22Rv1 (cell line): ENCODE measurements around the gene NR4A3.

Experiments used
- H3K27ac ChIP-seq: fragments of 450-650 bp; 2 replicates; pipeline ENCODE4 v1.5.1; 2017
- CTCF ChIP-seq: fragments of 450-650 bp; IDR thresholded peaks from 2 replicates; pipeline ENCODE4 v1.5.1; 2017; ENCODE audit warnings: mild to moderate bottlenecking
- ZFX ChIP-seq: fragments of 450-650 bp; IDR thresholded peaks from 2 replicates; pipeline ENCODE4 v1.6.1; 2017; ENCODE audit warnings: antibody characterized with exemption, borderline replicate concordance

Gene NR4A3

GRCh38 chr9:99859243-99859980 lies 37.7 kb downstream of the NR4A3 start:
- no peak overlapping the region for H3K27ac ChIP-seq
- TF ChIP-seq CTCF (no peak), ZFX (no peak)

GRCh38 chr9:99860266-99860665 lies 38.6 kb downstream of the NR4A3 start:
- H3K27ac ChIP-seq, result no peak overlapping the region
- TF ChIP-seq CTCF (no peak), ZFX (no peak)

DNA sequence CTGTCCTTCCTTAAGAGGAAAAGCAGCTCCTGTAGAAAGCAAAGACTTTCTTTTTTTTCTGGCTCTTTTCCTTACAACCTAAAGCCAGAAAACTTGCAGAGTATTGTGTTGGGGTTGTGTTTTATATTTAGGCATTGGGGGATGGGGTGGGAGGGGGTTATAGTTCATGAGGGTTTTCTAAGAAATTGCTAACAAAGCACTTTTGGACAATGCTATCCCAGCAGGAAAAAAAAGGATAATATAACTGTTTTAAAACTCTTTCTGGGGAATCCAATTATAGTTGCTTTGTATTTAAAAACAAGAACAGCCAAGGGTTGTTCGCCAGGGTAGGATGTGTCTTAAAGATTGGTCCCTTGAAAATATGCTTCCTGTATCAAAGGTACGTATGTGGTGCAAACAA lies 42.3 kb downstream of the NR4A3 start:
- TF ChIP-seq ZFX, result no peak
- no peak for TF ChIP-seq CTCF
- no peak overlapping the region for H3K27ac ChIP-seq

DNA sequence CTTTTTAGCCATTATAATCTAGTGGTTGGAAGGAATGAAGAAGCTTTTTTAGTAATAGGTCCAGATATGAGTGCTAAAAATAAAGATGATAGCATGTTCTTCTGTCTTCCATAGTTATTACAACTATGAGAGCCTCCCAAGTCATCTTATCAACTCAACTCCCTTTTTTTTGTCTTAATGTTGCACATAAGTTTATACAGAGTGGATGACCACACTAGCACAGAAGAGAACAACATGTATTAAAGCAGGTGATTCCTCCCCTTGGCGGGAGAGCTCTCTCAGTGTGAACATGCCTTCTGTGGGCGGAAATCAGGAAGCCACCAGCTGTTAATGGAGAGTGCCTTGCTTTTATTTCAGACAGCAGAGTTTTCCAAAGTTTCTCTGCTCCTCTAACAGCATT lies 44.7 kb downstream of the NR4A3 start:
- no peak for TF ChIP-seq CTCF
- TF ChIP-seq ZFX, result no peak
- no peak overlapping the region for H3K27ac ChIP-seq

DNA sequence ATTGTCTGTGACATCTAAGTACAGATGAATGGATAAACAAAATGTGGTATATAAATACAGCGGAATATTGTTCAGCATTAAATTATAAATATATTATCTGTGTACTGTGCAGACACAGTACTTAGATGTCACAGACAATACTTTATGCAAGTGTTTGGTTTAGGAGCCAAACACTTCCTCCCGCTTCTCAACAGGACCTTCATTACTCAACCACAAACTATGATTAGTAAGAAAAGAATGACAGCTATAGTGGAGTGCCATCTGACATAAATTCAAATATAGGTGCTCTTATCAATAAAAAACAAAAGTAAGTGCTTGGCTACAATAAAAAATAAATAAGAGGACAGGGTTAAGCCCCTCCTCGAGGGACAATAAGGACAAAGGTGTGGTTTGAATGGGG lies 45.9 kb downstream of the NR4A3 start:
- no peak overlapping the region for H3K27ac ChIP-seq
- TF ChIP-seq ZFX, result no peak

DNA sequence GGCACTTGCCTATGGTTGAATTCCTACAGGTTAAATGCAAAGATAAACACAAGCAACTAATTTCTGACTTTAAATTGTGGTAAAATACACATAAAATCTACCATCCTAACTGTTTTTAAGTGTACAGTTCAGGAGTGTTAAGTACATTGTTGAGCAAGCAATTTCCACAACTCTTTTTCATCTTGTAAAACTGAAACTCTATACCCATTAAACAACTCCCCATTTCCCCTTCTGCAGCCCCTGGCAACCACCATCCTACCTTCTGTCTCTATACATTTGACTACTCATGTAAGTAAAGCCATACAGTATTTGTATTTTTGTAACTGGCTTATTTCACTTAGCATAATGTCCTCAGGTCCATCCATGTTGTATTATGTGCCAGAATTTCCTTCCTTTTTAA lies 46.3 kb downstream of the NR4A3 start:
- TF ChIP-seq CTCF (no peak), ZFX (no peak)
- no peak overlapping the region for H3K27ac ChIP-seq

GRCh38 chr9:99868845-99869244 lies 47.2 kb downstream of the NR4A3 start:
- no peak for TF ChIP-seq ZFX
- TF ChIP-seq CTCF, result no peak
- H3K27ac ChIP-seq, result no peak overlapping the region

DNA sequence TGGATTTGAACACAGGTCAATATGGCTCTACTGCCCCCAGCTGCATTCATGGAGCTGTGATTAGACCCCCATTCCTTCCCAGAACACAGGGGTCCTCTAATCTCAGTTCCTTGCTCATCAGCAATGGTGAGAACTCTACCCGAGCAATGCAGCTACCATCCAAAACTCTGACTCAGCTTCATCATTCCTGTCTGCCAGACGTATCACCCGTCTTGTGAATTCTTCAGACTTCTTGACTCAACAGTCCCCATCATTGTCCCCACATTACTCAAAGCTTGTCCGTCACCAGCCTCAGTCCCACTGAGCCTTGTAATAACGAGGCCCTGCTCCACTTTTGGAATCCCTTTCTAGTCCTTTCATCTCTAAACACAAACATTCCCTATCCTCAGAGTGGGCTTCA lies 48.4 kb downstream of the NR4A3 start:
- TF ChIP-seq ZFX, result no peak
- TF ChIP-seq CTCF, result no peak
- H3K27ac ChIP-seq, result no peak overlapping the region
